H1 (cell line): Measurements from ENCODE around the gene KCNE1. TPM values are rescaled to one million over a fixed set of nuclear protein-coding genes. Genes with fewer than 3 reads are reported as not detected.
"Not testable (repeated sequence)": the region's sequence is repeated elsewhere in the genome, so short reads cannot be mapped to it uniquely, and the experiment has no call there.

Source experiments
- CTCF ChIA-PET: fragments of 300-600 bp; sonication (Branson Sonifier 250); formaldehyde crosslinking; loops from one replicate; lab custom pipeline; 2021; ENCODE audit not compliant: partially characterized antibody; lab: Charles Lee
- POLR2A ChIA-PET: fragments of 300-600 bp; sonication (Branson Sonifier 250); formaldehyde crosslinking; loops from one replicate; lab custom pipeline; 2021; ENCODE audit warnings: inconsistent platforms; ENCODE audit not compliant: partially characterized antibody; lab: Charles Lee
- DNase-seq, 2 experiments: peaks; one replicate each; pipeline versions ENCODE4 v3.0.0 to v3.0.0-alpha.2; 2010 to 2022; ENCODE audit warnings: low spot score in 2 of 2, low read depth in 1 of 2, mixed read lengths in 1 of 2
- FAIRE-seq: peaks from 2 replicates; lab custom pipeline; 2011; peaks lifted over from hg19 to GRCh38; lab: Jason Lieb, UNC
- H2AFZ ChIP-seq: 2 replicates; pipeline ENCODE4 v1.8.1; 2012; ENCODE audit warnings: low read length, inconsistent platforms
- H2AK5ac ChIP-seq: 2 replicates; pipeline ENCODE4 v1.6.1; 2013; ENCODE audit warnings: low read depth, low read length
- H2BK120ac ChIP-seq: replicated peaks from 2 replicates; pipeline ENCODE3; 2013; ENCODE audit warnings: low read depth, low read length, inconsistent platforms
- H2BK12ac ChIP-seq: 2 replicates; pipeline ENCODE4 v1.6.1; 2013; ENCODE audit warnings: low read depth, low read length
- H2BK15ac ChIP-seq: 2 replicates; pipeline ENCODE4 v1.6.1; 2013; ENCODE audit warnings: low read length
- H2BK20ac ChIP-seq: 2 replicates; pipeline ENCODE4 v1.6.1; 2013; ENCODE audit warnings: low read length
- H2BK5ac ChIP-seq: 2 replicates; pipeline ENCODE4 v1.6.1; 2013; ENCODE audit warnings: low read depth, low read length
- H3K14ac ChIP-seq: 2 replicates; pipeline ENCODE4 v1.6.1; 2013; ENCODE audit warnings: inconsistent platforms; ENCODE audit not compliant: insufficient read length
- H3K18ac ChIP-seq: 2 replicates; pipeline ENCODE4 v1.6.1; 2013; ENCODE audit warnings: low read length; ENCODE audit errors: extremely low read depth
- H3K23ac ChIP-seq: 2 replicates; pipeline ENCODE4 v1.6.1; 2013; ENCODE audit warnings: inconsistent platforms; ENCODE audit not compliant: insufficient read length
- H3K23me2 ChIP-seq: 2 replicates; pipeline ENCODE4 v1.6.1; 2013; ENCODE audit warnings: low read depth, low read length
- H3K27ac ChIP-seq: 2 replicates; pipeline ENCODE4 v1.6.1; 2011; ENCODE audit warnings: low read depth, low read length, inconsistent platforms
- H3K27me3 ChIP-seq, 4 experiments: replicated peaks in 1 of 4; 1 replicate in 1 of 4; 2 replicates in 3 of 4; pipeline versions ENCODE4 v1.6.1 to v1.8.1; 2011 to 2013; ENCODE audit warnings: low read length in 3 of 4, mild to moderate bottlenecking in 3 of 4, inconsistent platforms in 2 of 4, mixed read lengths in 2 of 4, moderate library complexity in 1 of 4; ENCODE audit not compliant: control insufficient read depth in 3 of 4, insufficient read depth in 3 of 4; ENCODE audit errors: extremely low read depth in 1 of 4
- H3K36me3 ChIP-seq, 4 experiments: 2 replicates each; pipeline versions ENCODE4 v1.6.1 to v1.8.1; 2011 to 2013; ENCODE audit warnings: mild to moderate bottlenecking in 4 of 4, low read length in 3 of 4, moderate library complexity in 2 of 4, control low read depth in 1 of 4, inconsistent platforms in 1 of 4; ENCODE audit not compliant: insufficient read depth in 4 of 4, control insufficient read depth in 2 of 4
- H3K4ac ChIP-seq: replicated peaks from 2 replicates; pipeline ENCODE3; 2013; ENCODE audit warnings: low read length, low read depth, mixed read lengths, inconsistent platforms; ENCODE audit not compliant: insufficient read length
- H3K4me1 ChIP-seq, 4 experiments: replicated peaks in 1 of 4; 1 replicate in 1 of 4; 2 replicates in 3 of 4; pipeline versions ENCODE4 v1.6.1 to v1.8.1; 2011 to 2013; ENCODE audit warnings: low read length in 3 of 4, inconsistent platforms in 2 of 4, mixed read lengths in 1 of 4; ENCODE audit not compliant: insufficient read depth in 4 of 4, control insufficient read depth in 3 of 4
- H3K4me2 ChIP-seq, 2 experiments: 2 replicates each; pipeline versions ENCODE4 v1.6.1 to v1.8.1; 2011 to 2013; ENCODE audit warnings: low read depth in 2 of 2, low read length in 2 of 2, control low read depth in 1 of 2, inconsistent platforms in 1 of 2, mild to moderate bottlenecking in 1 of 2; ENCODE audit not compliant: insufficient read depth in 1 of 2
- H3K4me3 ChIP-seq, 4 experiments: fragments of 200-600, 300-600 bp in 1 of 4; sonication (generic), shearing (Covaris generic), sonication (Bioruptor Twin) in 1 of 4; 2 replicates each; pipeline versions ENCODE4 v1.5.1 to v1.8.1; 2011 to 2016; ENCODE audit warnings: low read length in 4 of 4, low read depth in 3 of 4, control low read depth in 2 of 4, inconsistent platforms in 2 of 4, mild to moderate bottlenecking in 2 of 4, mixed read lengths in 1 of 4, moderate library complexity in 1 of 4; ENCODE audit not compliant: insufficient read depth in 2 of 4; ENCODE audit errors: extremely low read depth in 1 of 4
- H3K56ac ChIP-seq: replicated peaks from 2 replicates; pipeline ENCODE3; 2013; ENCODE audit warnings: low read depth, mild to moderate bottlenecking, mixed read lengths, low read length, inconsistent platforms; ENCODE audit not compliant: insufficient read length
- H3K79me1 ChIP-seq: 2 replicates; pipeline ENCODE4 v1.6.1; 2013; ENCODE audit warnings: low read depth, low read length, control low read depth
- H3K79me2 ChIP-seq, 2 experiments: 2 replicates each; pipeline versions ENCODE4 v1.6.1 to v1.8.1; 2012 to 2013; ENCODE audit warnings: low read length in 2 of 2, mild to moderate bottlenecking in 2 of 2, inconsistent platforms in 1 of 2; ENCODE audit not compliant: insufficient read depth in 2 of 2, control insufficient read depth in 1 of 2
- H3K9ac ChIP-seq, 4 experiments: replicated peaks in 1 of 4; 1 replicate in 1 of 4; 2 replicates in 3 of 4; pipeline versions ENCODE4 v1.6.1 to v1.8.1; 2011 to 2013; ENCODE audit warnings: low read depth in 3 of 4, low read length in 3 of 4, control low read depth in 2 of 4, mild to moderate bottlenecking in 2 of 4, moderate library complexity in 2 of 4, inconsistent platforms in 1 of 4; ENCODE audit errors: extremely low read depth in 1 of 4
- H3K9me3 ChIP-seq, 2 experiments: 2 replicates each; pipeline versions ENCODE4 v1.6.1 to v1.8.1; 2012 to 2013; ENCODE audit warnings: mild to moderate bottlenecking in 2 of 2, moderate library complexity in 2 of 2, control low read depth in 1 of 2, inconsistent platforms in 1 of 2, low read depth in 1 of 2, low read length in 1 of 2, mixed read lengths in 1 of 2; ENCODE audit not compliant: insufficient read depth in 2 of 2
- H4K20me1 ChIP-seq, 2 experiments: replicated peaks in 1 of 2; 2 replicates each; pipeline versions ENCODE3 to v1.8.1; 2011 to 2013; ENCODE audit warnings: inconsistent platforms in 2 of 2, low read length in 2 of 2, mild to moderate bottlenecking in 1 of 2; ENCODE audit not compliant: insufficient read depth in 2 of 2, control insufficient read depth in 1 of 2
- H4K5ac ChIP-seq: 2 replicates; pipeline ENCODE4 v1.6.1; 2013; ENCODE audit warnings: low read length, low read depth, mixed read lengths, inconsistent platforms; ENCODE audit not compliant: insufficient read length
- H4K8ac ChIP-seq: 2 replicates; pipeline ENCODE4 v1.8.0; 2013; ENCODE audit warnings: mild to moderate bottlenecking, moderate library complexity, low read length, inconsistent platforms; ENCODE audit not compliant: insufficient read depth; ENCODE audit errors: extremely low read depth
- H4K91ac ChIP-seq: replicated peaks from 2 replicates; pipeline ENCODE3; 2013; ENCODE audit warnings: low read length, mixed read lengths, inconsistent platforms; ENCODE audit not compliant: insufficient read length
- WGBS, 2 experiments: shearing (Covaris generic) in 1 of 2; methylation state at CpG; one replicate each; pipeline versions ENCODE4 v1.1.6 to v1.1.7; 2013 to 2015; ENCODE audit warnings: low lambda C conversion rate in 2 of 2, mixed read lengths in 2 of 2, inconsistent platforms in 1 of 2, low coverage in 1 of 2, missing lambda C conversion rate in 1 of 2; ENCODE audit not compliant: insufficient replicate concordance in 2 of 2, insufficient coverage in 1 of 2, insufficient read length in 1 of 2; ENCODE audit errors: extremely low coverage in 1 of 2, missing lambda C conversion rate in 1 of 2; 5-methylcytosine and 5-hydroxymethylcytosine counted together
- polyA plus RNA-seq, 7 experiments: library from polyadenylated mRNA; depleted of rRNA in 3 of 7; stranded (reverse) in 5 of 7; unstranded in 2 of 7; fragments of >200 nt in 5 of 7; fragments of 200-250 nt in 2 of 7; gene quantifications; 1 replicate in 5 of 7; 2 replicates in 1 of 7; 4 replicates in 1 of 7; pipeline versions ENCODE4 v1.2.1 to v1.2.3, GENCODE V29; 2011 to 2013; ENCODE audit warnings: missing spikeins in 2 of 7, mixed read lengths in 2 of 7
- total RNA-seq: library from RNA; stranded (reverse); fragmentation: NEBNext Ultra II Directional; extraction: Animal tissue kit (Norgen Biotek cat#: 25700); gene quantifications from 2 replicates; pipeline ENCODE4 v1.2.1, GENCODE V29; 2021

KCNE1 gene
- total and polyA plus RNA-seq, 2 of the 8 experiments (the other 6 are each of a cell fraction or from before 2014, with no cell fraction given), result 0.08 to 0.28 TPM

- FAIRE-seq, result peak; percentile 32
- H4K20me1 ChIP-seq, H3K27ac ChIP-seq, H3K4ac ChIP-seq, H3K9ac ChIP-seq, H3K4me3 ChIP-seq, H2BK120ac ChIP-seq, H3K23ac ChIP-seq, H3K4me2 ChIP-seq, H3K79me1 ChIP-seq, H3K9me3 ChIP-seq, H2BK12ac ChIP-seq, H3K14ac ChIP-seq, H3K27me3 ChIP-seq, CTCF ChIA-PET, H2AK5ac ChIP-seq, H4K5ac ChIP-seq, H2BK15ac ChIP-seq, H3K18ac ChIP-seq, H2BK20ac ChIP-seq, H3K56ac ChIP-seq, H2BK5ac ChIP-seq, DNase-seq, H3K4me1 ChIP-seq, H4K8ac ChIP-seq, H3K79me2 ChIP-seq, H2AFZ ChIP-seq, H3K36me3 ChIP-seq, H3K23me2 ChIP-seq, H4K91ac ChIP-seq, POLR2A ChIA-PET: not testable (repeated sequence)
- no CpG with 5 or more reads among the region's 5 CpGs for WGBS, 2 experiments
These were observed 28.2 kb downstream of the KCNE1 start for GRCh38 chr21:34483854-34484253.

GRCh38 chr21:34483435-34483834 is 28.6 kb downstream of the KCNE1 start:
- H3K18ac ChIP-seq, CTCF ChIA-PET, H3K23ac ChIP-seq, H4K5ac ChIP-seq, H2AK5ac ChIP-seq, H3K56ac ChIP-seq, H3K14ac ChIP-seq, H3K79me2 ChIP-seq, H4K20me1 ChIP-seq, H3K36me3 ChIP-seq, H3K27ac ChIP-seq, H3K9ac ChIP-seq, H4K8ac ChIP-seq, FAIRE-seq, H3K4ac ChIP-seq, H2BK5ac ChIP-seq, H3K9me3 ChIP-seq, H2BK15ac ChIP-seq, H3K79me1 ChIP-seq, H3K4me1 ChIP-seq, H3K4me3 ChIP-seq, H2BK12ac ChIP-seq, DNase-seq, H2BK120ac ChIP-seq, H2AFZ ChIP-seq, H4K91ac ChIP-seq, H2BK20ac ChIP-seq, H3K23me2 ChIP-seq, H3K27me3 ChIP-seq, H3K4me2 ChIP-seq, POLR2A ChIA-PET: not testable (repeated sequence)
- no CpG with 5 or more reads among the region's 3 CpGs for WGBS, 2 experiments
